Panc1 (cell line): ENCODE data around the gene BLM. TPM values are rescaled to one million over a fixed set of nuclear protein-coding genes. Genes with fewer than 3 reads are reported as not detected.

Source experiments
- ATAC-seq: fragments of 200-7000 bp; cut with Tn5 transposase; 2 replicates; pipeline ENCODE4 v1.9.1; 2020; ENCODE audit warnings: mild to moderate bottlenecking, moderate library complexity
- BruUV-seq: library from RNA; stranded (reverse); fragments of 400-500 nt; replicated peaks from 2 replicates; lab custom pipeline; 2021; lab: Mats Ljungman, UMichigan
- CTCF ChIA-PET: fragments of 300-600 bp; sonication (Branson Sonifier 250); formaldehyde crosslinking; loops from one replicate; lab custom pipeline; 2022; ENCODE audit warnings: antibody characterized with exemption; lab: Charles Lee
- POLR2A ChIA-PET: fragments of 300-600 bp; sonication (Branson Sonifier 250); formaldehyde crosslinking; loops from one replicate; lab custom pipeline; 2022; ENCODE audit warnings: antibody characterized with exemption; lab: Charles Lee
- DNase-seq: peaks from one replicate; pipeline ENCODE4 v3.0.0-alpha.2; 2010; ENCODE audit warnings: low read depth, low spot score
- H3K27ac ChIP-seq: 2 replicates; pipeline ENCODE4 v1.5.1; 2011; ENCODE audit warnings: mild to moderate bottlenecking, low read length, inconsistent platforms
- H3K27me3 ChIP-seq: fragments of 200-500 bp; sonication (Bioruptor generic); 2 replicates; pipeline ENCODE4 v1.6.0; 2014; ENCODE audit warnings: low read length, inconsistent platforms; ENCODE audit not compliant: control insufficient read depth, insufficient read depth
- H3K36me3 ChIP-seq: fragments of 200-500 bp; sonication (Bioruptor generic); 2 replicates; pipeline ENCODE4 v1.5.1; 2014; ENCODE audit warnings: inconsistent platforms, mild to moderate bottlenecking, low read length, moderate library complexity; ENCODE audit not compliant: control insufficient read depth, insufficient read depth
- H3K4me1 ChIP-seq: 2 replicates; pipeline ENCODE4 v1.5.1; 2011; ENCODE audit warnings: inconsistent platforms, mild to moderate bottlenecking, low read length, moderate library complexity; ENCODE audit not compliant: control insufficient read depth, insufficient read depth
- H3K4me3 ChIP-seq, 2 experiments: 2 replicates each; pipeline ENCODE4 v1.5.1; 2011 to 2012; ENCODE audit warnings: low read depth in 2 of 2, low read length in 2 of 2, mild to moderate bottlenecking in 2 of 2, inconsistent platforms in 1 of 2, moderate library complexity in 1 of 2
- H3K9me3 ChIP-seq: fragments of 200-500 bp; sonication (Bioruptor generic); 2 replicates; pipeline ENCODE4 v1.5.1; 2014; ENCODE audit warnings: low read depth, mild to moderate bottlenecking, inconsistent platforms, low read length, moderate library complexity; ENCODE audit not compliant: control insufficient read depth, insufficient read depth
- POLR2AphosphoS5 ChIP-seq: IDR thresholded peaks from 2 replicates; pipeline ENCODE4 v1.6.1; 2012; ENCODE audit warnings: mild to moderate bottlenecking, low read depth, low read length, moderate library complexity
- REST ChIP-seq, 2 experiments: IDR thresholded peaks; 2 replicates each; pipeline ENCODE4 v1.6.1; 2011 to 2012; ENCODE audit warnings: low read depth in 2 of 2, control low read depth in 1 of 2, low read length in 1 of 2, mild to moderate bottlenecking in 1 of 2, moderate library complexity in 1 of 2; ENCODE audit not compliant: insufficient read depth in 1 of 2
- SIN3A ChIP-seq: IDR thresholded peaks from 2 replicates; pipeline ENCODE4 v1.6.1; 2012; ENCODE audit warnings: low read depth, mild to moderate bottlenecking, low read length, moderate library complexity, borderline replicate concordance; ENCODE audit not compliant: insufficient read depth
- TCF7L2 ChIP-seq: IDR thresholded peaks from 2 replicates; pipeline ENCODE4 v1.6.1; 2011; ENCODE audit warnings: mild to moderate bottlenecking, low read depth, low read length, inconsistent platforms
- in situ Hi-C: cut with HindIII; loops from 2 replicates; pipeline ENCODE4 v1.10.0; 2016; ENCODE audit warnings: low sequenced_read_pairs, low pct_unique_long_range_greater_than_20kb
- intact Hi-C: fragments of 100-400 bp; cut with micrococcal nuclease; formaldehyde crosslinking; loops from one replicate; pipeline ENCODE4 v1.10.0; 2022; ENCODE audit not compliant: unreplicated experiment
- total RNA-seq: library from RNA; stranded (reverse); gene quantifications from one replicate; pipeline ENCODE4 v1.2.1, GENCODE V29; 2021; ENCODE audit not compliant: unreplicated experiment
- TF ChIP-seq, protein P1 (sequence below): fragments of 450-650 bp; IDR thresholded peaks from 2 replicates; pipeline ENCODE4 v1.5.1; 2017; ENCODE audit warnings: mild to moderate bottlenecking

Gene BLM
- total RNA-seq, 1 experiment from 2014 or later: 23.9 TPM

GRCh38 chr15:90675464-90675863, 41.7 kb upstream of the BLM start:
- no peak for DNase-seq
- H3K36me3 ChIP-seq: no peaks in the 10 kb centered on the region
- POLR2A ChIA-PET: interaction anchor here (0.6 kb wide), 1 partner anchor 19 kb away, joined by 6 read pairs; no protein-coding TSS in a partner anchor
- no peak overlapping the region for H3K4me3 ChIP-seq
- no peaks in the 10 kb centered on the region for H3K4me1 ChIP-seq
- in situ Hi-C loops (no loop called here), intact Hi-C loops (no loop called here)
- no peak for ATAC-seq
- H3K27ac ChIP-seq: no peak overlapping the region
- TF ChIP-seq REST (IDR thresholded peaks at IDR 0.05; ENCODE audit: insufficient read depth in 1 of 2, low read depth in 2 of 2, low read length in 1 of 2) (no peak), TCF7L2 (no peak), SIN3A (no peak), POLR2AphosphoS5 (no peak)
- TF ChIP-seq, protein P1, sequence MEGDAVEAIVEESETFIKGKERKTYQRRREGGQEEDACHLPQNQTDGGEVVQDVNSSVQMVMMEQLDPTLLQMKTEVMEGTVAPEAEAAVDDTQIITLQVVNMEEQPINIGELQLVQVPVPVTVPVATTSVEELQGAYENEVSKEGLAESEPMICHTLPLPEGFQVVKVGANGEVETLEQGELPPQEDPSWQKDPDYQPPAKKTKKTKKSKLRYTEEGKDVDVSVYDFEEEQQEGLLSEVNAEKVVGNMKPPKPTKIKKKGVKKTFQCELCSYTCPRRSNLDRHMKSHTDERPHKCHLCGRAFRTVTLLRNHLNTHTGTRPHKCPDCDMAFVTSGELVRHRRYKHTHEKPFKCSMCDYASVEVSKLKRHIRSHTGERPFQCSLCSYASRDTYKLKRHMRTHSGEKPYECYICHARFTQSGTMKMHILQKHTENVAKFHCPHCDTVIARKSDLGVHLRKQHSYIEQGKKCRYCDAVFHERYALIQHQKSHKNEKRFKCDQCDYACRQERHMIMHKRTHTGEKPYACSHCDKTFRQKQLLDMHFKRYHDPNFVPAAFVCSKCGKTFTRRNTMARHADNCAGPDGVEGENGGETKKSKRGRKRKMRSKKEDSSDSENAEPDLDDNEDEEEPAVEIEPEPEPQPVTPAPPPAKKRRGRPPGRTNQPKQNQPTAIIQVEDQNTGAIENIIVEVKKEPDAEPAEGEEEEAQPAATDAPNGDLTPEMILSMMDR: no peak
- H3K9me3 ChIP-seq: no peaks in the 10 kb centered on the region
- CTCF ChIA-PET: no interaction called here
- no peaks in the 10 kb centered on the region for H3K27me3 ChIP-seq
- BruUV-seq: no TSS peak

DNA sequence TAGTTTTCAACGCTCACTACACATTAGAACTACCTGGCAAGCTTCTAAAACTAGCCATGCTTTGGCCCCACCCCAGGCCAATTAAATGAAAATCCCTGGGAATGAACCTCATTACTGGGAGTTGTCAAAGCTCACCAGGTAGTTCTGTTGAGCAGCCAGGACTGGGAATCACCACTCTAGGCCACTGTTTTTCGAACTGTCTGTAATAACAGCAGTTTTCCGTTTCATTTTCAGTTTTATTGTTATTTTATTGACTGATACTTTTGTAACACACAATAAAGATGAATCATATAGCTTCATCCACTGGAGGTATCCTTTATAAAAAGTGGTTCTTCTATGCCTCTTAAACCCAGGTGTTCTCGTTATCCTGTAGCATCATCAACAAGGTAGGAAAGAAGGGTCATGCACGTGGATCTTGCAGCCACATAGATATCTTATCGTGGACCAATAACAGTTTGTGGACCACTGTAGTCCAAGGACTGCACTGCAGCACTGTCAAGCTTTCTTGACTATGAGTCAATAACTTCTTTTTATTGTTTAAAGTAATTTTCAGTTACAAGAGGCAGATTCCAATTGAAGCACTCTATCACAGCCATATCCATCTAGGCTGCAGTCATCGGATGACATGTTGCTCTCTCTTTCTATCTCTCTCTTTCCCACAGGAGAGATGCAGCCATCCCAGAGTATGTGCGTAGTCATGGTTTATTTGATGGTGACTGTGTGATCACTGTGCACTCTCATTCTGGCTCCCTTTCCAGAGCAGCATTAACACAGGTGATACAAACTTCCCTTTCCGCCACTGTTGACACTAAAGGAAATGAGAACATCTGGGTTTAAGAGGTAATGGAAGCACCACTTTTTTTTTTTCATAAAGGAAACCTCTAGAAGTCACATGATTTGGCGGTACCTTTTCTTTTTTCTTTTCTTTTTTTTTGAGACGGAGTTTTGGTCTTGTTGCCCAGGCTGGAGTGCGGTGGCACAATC, 39.0 kb upstream of the BLM start:
- TF ChIP-seq REST (IDR thresholded peaks at IDR 0.05; ENCODE audit: insufficient read depth in 1 of 2, low read depth in 2 of 2, low read length in 1 of 2) (no peak), TCF7L2 (no peak), POLR2AphosphoS5 (no peak), SIN3A (no peak)
- TF ChIP-seq, protein P1: no peak
- DNase-seq (no peak), ATAC-seq (no peak)
- Histone ChIP-seq H3K36me3 (no peaks in the 10 kb centered on the region), H3K9me3 (no peaks in the 10 kb centered on the region), H3K27me3 (no peaks in the 10 kb centered on the region), H3K4me3 (no peak overlapping the region), H3K4me1 (no peaks in the 10 kb centered on the region), H3K27ac (no peak overlapping the region)
- intact Hi-C loops: no loop called here
- BruUV-seq: no TSS peak
- in situ Hi-C loops: no loop called here
- ChIA-PET POLR2A (no interaction called here), CTCF (no interaction called here)
